Mammary epithelial cell (primary cell): ENCODE measurements around the gene RXFP2.

Source experiments
- CTCF ChIP-seq, 2 donors: IDR thresholded peaks in 1 of 2; conservative IDR thresholded peaks in 1 of 2; 2 replicates each; pipeline ENCODE4 v1.5.1; 2011 to 2012; ENCODE audit warnings: inconsistent platforms in 2 of 2, low read length in 2 of 2, mild to moderate bottlenecking in 2 of 2, control low read depth in 1 of 2, low read depth in 1 of 2; ENCODE audit not compliant: insufficient read depth in 1 of 2; ENCODE audit errors: extremely low read depth in 1 of 2
- EZH2 ChIP-seq: IDR thresholded peaks from 2 replicates; pipeline ENCODE4 v1.6.1; 2012; ENCODE audit warnings: low read length, inconsistent platforms, borderline replicate concordance

DNA sequence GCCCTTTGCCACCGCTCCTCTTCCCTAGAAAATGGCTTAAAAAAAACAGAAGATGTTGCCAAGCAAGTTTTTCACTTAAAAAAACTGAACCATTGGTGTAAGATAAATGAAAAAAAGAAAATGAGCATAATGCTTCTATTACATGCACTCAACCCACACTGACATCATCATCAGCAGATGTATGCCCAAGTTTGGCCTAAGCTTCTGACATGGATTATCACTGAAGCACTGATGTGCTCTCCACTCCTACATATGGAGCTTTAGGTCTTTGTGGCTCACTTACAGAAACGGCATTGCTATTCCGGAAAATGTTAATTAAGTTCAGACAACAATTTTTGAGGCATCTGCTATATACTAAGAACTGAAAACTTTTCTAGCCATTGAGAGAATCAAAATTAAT, 8.0 kb downstream of the RXFP2 start:
- no peak for TF ChIP-seq CTCF (conservative IDR thresholded peaks at IDR 0.05 in 1 of 2, IDR thresholded peaks at IDR 0.05 in 1 of 2; ENCODE audit: extremely low read depth in 1 of 2, insufficient read depth in 1 of 2, low read depth in 1 of 2, low read length in 2 of 2)
- TF ChIP-seq EZH2: no peak
